Myocyte (in vitro differentiated cells): ENCODE results near the gene CCDC102A. TPM values are rescaled to one million over a fixed set of nuclear protein-coding genes. Genes with fewer than 3 reads are reported as not detected.
"Not testable (repeated sequence)": the region's sequence is repeated elsewhere in the genome, so short reads cannot be mapped to it uniquely, and the experiment has no call there.

Experiments used
- DNase-seq: peaks from one replicate; pipeline ENCODE4 v3.0.0-alpha.2; 2012; ENCODE audit warnings: low read depth
- total RNA-seq: library from RNA; depleted of rRNA; stranded (reverse); fragments of >200 nt; gene quantifications from 2 replicates; pipeline ENCODE4 v1.2.3, GENCODE V29; 2014

CCDC102A gene
- total RNA-seq, 1 donor from 2014 or later = 12.1 TPM

- no peak for DNase-seq
These were observed 33.0 kb downstream of the CCDC102A start for GRCh38 chr16:57503366-57503765.

GRCh38 chr16:57502048-57502775, 34.2 kb downstream of the CCDC102A start:
- DNase-seq = no peak

- no peak for DNase-seq
These were observed 34.9 kb downstream of the CCDC102A start for GRCh38 chr16:57501492-57501891.

GRCh38 chr16:57500578-57501111, 35.7 kb downstream of the CCDC102A start:
- DNase-seq = no peak

GRCh38 chr16:57499941-57500340, 36.4 kb downstream of the CCDC102A start:
- not testable (repeated sequence) for DNase-seq

- no peak for DNase-seq
These were observed 38.3 kb downstream of the CCDC102A start for GRCh38 chr16:57498031-57498430.

GRCh38 chr16:57497121-57497520, 39.2 kb downstream of the CCDC102A start:
- no peak for DNase-seq

- DNase-seq = no peak
These were observed 42.6 kb downstream of the CCDC102A start for GRCh38 chr16:57493767-57494166.

GRCh38 chr16:57489229-57489628, 47.1 kb downstream of the CCDC102A start:
- no peak for DNase-seq

- DNase-seq = no peak
These were observed 49.2 kb downstream of the CCDC102A start for GRCh38 chr16:57486858-57487834.

- DNase-seq = peak; percentile 71
These were observed 50.2 kb downstream of the CCDC102A start, which contains the start of gene DOK4 for GRCh38 chr16:57485916-57486857. DOK4 (minus strand) TSS chr16:57486493; CDS start chr16:57479507, 6,986 bp downstream.

GRCh38 chr16:57485091-57485915, 51.1 kb downstream of the CCDC102A start:
- DNase-seq = no peak

- DNase-seq = no peak
These were observed 51.8 kb downstream of the CCDC102A start for GRCh38 chr16:57484515-57485005.

- DNase-seq = no peak
These were observed 52.5 kb downstream of the CCDC102A start for GRCh38 chr16:57483725-57484514.

GRCh38 chr16:57482845-57483545, 53.4 kb downstream of the CCDC102A start:
- DNase-seq = no peak

GRCh38 chr16:57481421-57481820, 55.0 kb downstream of the CCDC102A start:
- DNase-seq = no peak

- DNase-seq = no peak
These were observed 55.6 kb downstream of the CCDC102A start for GRCh38 chr16:57480754-57481230.
